Measurements from ENCODE around the gene CCDC192.

Gene CCDC192

DNA sequence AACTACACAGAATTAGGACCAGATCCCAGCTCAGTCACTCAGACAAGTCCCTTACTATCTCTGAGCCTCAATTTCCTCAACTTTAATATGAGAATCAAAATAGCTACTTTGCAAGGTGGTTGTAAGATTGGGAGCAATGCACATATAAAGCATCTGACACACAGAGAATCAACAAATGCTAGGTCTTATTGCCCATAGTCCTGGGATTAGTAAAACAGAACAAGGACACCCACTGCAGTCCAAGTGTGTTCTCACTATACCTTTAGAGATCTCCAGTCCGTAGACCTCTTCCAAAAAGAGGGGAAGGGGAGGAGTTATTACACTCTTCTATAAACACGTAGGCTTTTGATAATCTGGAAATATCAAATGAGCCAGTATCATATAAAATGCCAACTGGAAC is 190.0 kb downstream of the CCDC192 start:
- H3K14ac ChIP-seq (ENCODE audit: low read length in 2 of 2), result no peak overlapping the region
- no peaks in the 10 kb centered on the region for H3K27me3 ChIP-seq (ENCODE audit: control insufficient read depth in 1 of 2, insufficient read depth in 1 of 2, low read length in 2 of 2)
- no peaks in the 10 kb centered on the region for H3K9me3 ChIP-seq (ENCODE audit: control insufficient read depth, low read length)
- no peaks in the 10 kb centered on the region for H3K79me1 ChIP-seq (replicated peaks; ENCODE audit: low read length, poor library complexity, severe bottlenecking)
- H4K8ac ChIP-seq (ENCODE audit: low read length), result no peak overlapping the region
- H4K91ac ChIP-seq (ENCODE audit: low read length), result no peak overlapping the region
- H3K23ac ChIP-seq (ENCODE audit: low read length in 2 of 2), result no peak overlapping the region
- H3K4me3 ChIP-seq (ENCODE audit: insufficient read depth in 1 of 2, low read depth in 1 of 2, low read length in 2 of 2), result no peak overlapping the region
- no peak overlapping the region for H3K4me2 ChIP-seq (ENCODE audit: low read length, poor library complexity, severe bottlenecking)
- no peak overlapping the region for H2BK120ac ChIP-seq (ENCODE audit: low read depth, low read length)
- no peak overlapping the region for H3K18ac ChIP-seq (ENCODE audit: low read depth in 1 of 2, low read length in 2 of 2)
- H2AFZ ChIP-seq (ENCODE audit: low read depth, low read length), result no peak overlapping the region
- no CpG with 5 or more reads among the region's 2 CpGs for WGBS
- H2BK15ac ChIP-seq (ENCODE audit: low read depth, poor library complexity, severe bottlenecking), result no peak overlapping the region
- H2AK5ac ChIP-seq (ENCODE audit: low read length, severe bottlenecking), result no peak overlapping the region
- H3K4ac ChIP-seq (ENCODE audit: low read depth in 1 of 2, low read length in 2 of 2), result no peak overlapping the region
- peak overlapping the region; percentile 47 for H3K27ac ChIP-seq (ENCODE audit: low read length, poor library complexity, severe bottlenecking)
- H3K9ac ChIP-seq (ENCODE audit: low read length), result no peak overlapping the region
- H3K36me3 ChIP-seq (ENCODE audit: control insufficient read depth in 1 of 2, insufficient read depth in 2 of 2, low read depth in 1 of 2, low read length in 2 of 2), result no peaks in the 10 kb centered on the region
- no peaks in the 10 kb centered on the region for H3K4me1 ChIP-seq (ENCODE audit: control insufficient read depth, insufficient read depth, low read depth, low read length)
- no peak overlapping the region for H2BK5ac ChIP-seq (ENCODE audit: low read depth, low read length, poor library complexity, severe bottlenecking)
- no peak for DNase-seq
- no peak overlapping the region for H2BK12ac ChIP-seq (ENCODE audit: low read length in 2 of 2)

DNA sequence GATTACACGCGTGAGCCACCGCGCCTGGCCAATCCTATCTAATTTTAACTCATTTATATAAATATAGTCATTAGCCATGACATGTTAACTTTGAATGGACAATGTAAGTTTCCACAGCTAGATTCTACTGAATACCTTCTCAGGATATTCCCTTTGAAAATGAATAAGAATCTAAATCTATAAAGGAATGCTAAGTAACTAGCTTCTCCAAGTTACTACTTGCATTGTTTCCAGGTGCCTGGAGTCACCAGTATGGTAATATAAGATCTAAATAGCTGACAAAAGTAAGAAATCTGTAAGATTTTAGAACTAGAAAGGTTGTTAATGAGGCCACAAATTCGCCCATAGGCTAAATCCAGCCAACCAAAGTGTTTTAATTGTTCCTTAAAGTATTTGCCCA is 191.3 kb downstream of the CCDC192 start:
- Histone ChIP-seq H3K4ac (ENCODE audit: low read depth in 1 of 2, low read length in 2 of 2) (no peak overlapping the region), H4K8ac (ENCODE audit: low read length) (no peak overlapping the region), H3K27me3 (ENCODE audit: control insufficient read depth in 1 of 2, insufficient read depth in 1 of 2, low read length in 2 of 2) (no peaks in the 10 kb centered on the region), H2AFZ (ENCODE audit: low read depth, low read length) (no peak overlapping the region), H3K4me3 (ENCODE audit: insufficient read depth in 1 of 2, low read depth in 1 of 2, low read length in 2 of 2) (no peak overlapping the region), H3K14ac (ENCODE audit: low read length in 2 of 2) (no peak overlapping the region), H3K4me2 (ENCODE audit: low read length, poor library complexity, severe bottlenecking) (no peak overlapping the region), H3K23ac (ENCODE audit: low read length in 2 of 2) (no peak overlapping the region), H3K79me1 (replicated peaks; ENCODE audit: low read length, poor library complexity, severe bottlenecking) (no peaks in the 10 kb centered on the region), H2BK120ac (ENCODE audit: low read depth, low read length) (no peak overlapping the region), H3K9ac (ENCODE audit: low read length) (no peak overlapping the region), H3K36me3 (ENCODE audit: control insufficient read depth in 1 of 2, insufficient read depth in 2 of 2, low read depth in 1 of 2, low read length in 2 of 2) (no peaks in the 10 kb centered on the region), H3K9me3 (ENCODE audit: control insufficient read depth, low read length) (no peaks in the 10 kb centered on the region), H2BK5ac (ENCODE audit: low read depth, low read length, poor library complexity, severe bottlenecking) (no peak overlapping the region), H2BK15ac (ENCODE audit: low read depth, poor library complexity, severe bottlenecking) (no peak overlapping the region), H3K18ac (ENCODE audit: low read depth in 1 of 2, low read length in 2 of 2) (no peak overlapping the region), H2AK5ac (ENCODE audit: low read length, severe bottlenecking) (no peak overlapping the region), H3K27ac (ENCODE audit: low read length, poor library complexity, severe bottlenecking) (no peak overlapping the region), H2BK12ac (ENCODE audit: low read length in 2 of 2) (no peak overlapping the region), H4K91ac (ENCODE audit: low read length) (no peak overlapping the region), H3K4me1 (ENCODE audit: control insufficient read depth, insufficient read depth, low read depth, low read length) (no peaks in the 10 kb centered on the region)
- no peak for DNase-seq
- no CpG with 5 or more reads among the region's 5 CpGs for WGBS

DNA sequence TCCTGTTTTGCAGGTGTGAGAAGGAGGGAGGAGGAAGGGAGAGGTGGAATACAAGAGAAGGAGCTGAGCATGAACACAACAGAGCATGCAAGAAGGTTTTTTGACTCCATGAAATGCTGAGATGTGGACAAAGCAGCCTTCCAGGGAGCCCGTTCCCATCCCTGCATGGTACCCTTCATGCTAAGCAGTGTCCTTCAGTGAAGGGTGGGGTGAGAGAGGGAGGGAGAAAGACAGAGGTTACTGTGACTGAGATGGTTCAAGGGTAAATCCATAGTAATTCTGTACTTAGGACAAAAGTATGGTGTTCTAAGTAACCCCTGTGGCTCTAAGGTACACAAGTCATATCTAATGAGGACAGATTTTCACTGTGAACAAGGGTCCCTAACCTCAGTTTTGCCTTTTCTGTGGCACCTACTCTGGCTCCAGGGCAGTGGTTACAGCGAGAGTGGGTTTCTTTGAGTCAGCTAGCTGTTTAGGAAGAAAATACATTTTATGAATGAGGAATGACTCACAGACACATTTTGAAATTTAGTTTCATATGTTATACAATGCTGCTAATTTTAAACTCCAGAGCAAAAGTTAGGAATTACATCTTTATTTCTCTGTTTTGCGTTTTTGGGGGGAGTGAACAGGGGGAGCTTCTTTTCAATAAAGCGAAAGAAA is 195.5 kb downstream of the CCDC192 start:
- DNase-seq, result no peak
- H3K4me3 ChIP-seq (ENCODE audit: insufficient read depth in 1 of 2, low read depth in 1 of 2, low read length in 2 of 2), result no peak overlapping the region
- H3K36me3 ChIP-seq (ENCODE audit: control insufficient read depth in 1 of 2, insufficient read depth in 2 of 2, low read depth in 1 of 2, low read length in 2 of 2), result no peaks in the 10 kb centered on the region
- no peak overlapping the region for H4K91ac ChIP-seq (ENCODE audit: low read length)
- no peak overlapping the region for H2BK5ac ChIP-seq (ENCODE audit: low read depth, low read length, poor library complexity, severe bottlenecking)
- no peak overlapping the region for H4K8ac ChIP-seq (ENCODE audit: low read length)
- no peaks in the 10 kb centered on the region for H3K79me1 ChIP-seq (replicated peaks; ENCODE audit: low read length, poor library complexity, severe bottlenecking)
- H3K27me3 ChIP-seq (ENCODE audit: control insufficient read depth in 1 of 2, insufficient read depth in 1 of 2, low read length in 2 of 2), result no peaks in the 10 kb centered on the region
- H2AFZ ChIP-seq (ENCODE audit: low read depth, low read length), result no peak overlapping the region
- WGBS, result 93% methylated on average over 3 of the region's 4 CpGs
- H3K18ac ChIP-seq (ENCODE audit: low read depth in 1 of 2, low read length in 2 of 2), result no peak overlapping the region
- H3K9me3 ChIP-seq (ENCODE audit: control insufficient read depth, low read length), result no peaks in the 10 kb centered on the region
- no peak overlapping the region for H2AK5ac ChIP-seq (ENCODE audit: low read length, severe bottlenecking)
- no peak overlapping the region for H3K27ac ChIP-seq (ENCODE audit: low read length, poor library complexity, severe bottlenecking)
- no peak overlapping the region for H3K23ac ChIP-seq (ENCODE audit: low read length in 2 of 2)
- H2BK120ac ChIP-seq (ENCODE audit: low read depth, low read length), result no peak overlapping the region
- no peak overlapping the region for H2BK15ac ChIP-seq (ENCODE audit: low read depth, poor library complexity, severe bottlenecking)
- no peak overlapping the region for H3K9ac ChIP-seq (ENCODE audit: low read length)
- H3K4ac ChIP-seq (ENCODE audit: low read depth in 1 of 2, low read length in 2 of 2), result no peak overlapping the region
- no peak overlapping the region for H3K14ac ChIP-seq (ENCODE audit: low read length in 2 of 2)
- no peak overlapping the region for H2BK12ac ChIP-seq (ENCODE audit: low read length in 2 of 2)
- H3K4me1 ChIP-seq (ENCODE audit: control insufficient read depth, insufficient read depth, low read depth, low read length), result no peaks in the 10 kb centered on the region
- no peak overlapping the region for H3K4me2 ChIP-seq (ENCODE audit: low read length, poor library complexity, severe bottlenecking)

DNA sequence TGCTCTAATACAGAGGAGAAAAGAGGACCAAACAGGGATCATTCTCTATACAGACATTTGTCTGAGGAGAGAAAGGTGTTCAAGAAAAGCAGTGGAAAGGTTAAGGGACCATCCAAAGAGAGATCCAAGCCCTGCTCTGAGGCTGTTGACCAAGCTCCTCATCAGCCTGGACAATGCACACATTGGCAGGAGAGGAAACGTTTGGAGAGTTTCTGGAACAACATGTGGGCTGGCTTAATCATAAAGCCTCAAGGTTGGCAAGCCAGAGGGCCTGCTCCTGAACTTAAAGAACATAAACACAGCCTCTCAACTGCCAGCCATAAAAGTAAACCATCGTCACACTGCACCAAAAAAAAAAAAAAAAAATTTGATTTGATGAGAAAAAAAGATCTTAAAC is 196.0 kb downstream of the CCDC192 start:
- Histone ChIP-seq H3K36me3 (ENCODE audit: control insufficient read depth in 1 of 2, insufficient read depth in 2 of 2, low read depth in 1 of 2, low read length in 2 of 2) (no peaks in the 10 kb centered on the region), H3K9me3 (ENCODE audit: control insufficient read depth, low read length) (no peaks in the 10 kb centered on the region), H2BK12ac (ENCODE audit: low read length in 2 of 2) (no peak overlapping the region), H3K27me3 (ENCODE audit: control insufficient read depth in 1 of 2, insufficient read depth in 1 of 2, low read length in 2 of 2) (no peaks in the 10 kb centered on the region), H2BK15ac (ENCODE audit: low read depth, poor library complexity, severe bottlenecking) (no peak overlapping the region), H3K4me2 (ENCODE audit: low read length, poor library complexity, severe bottlenecking) (no peak overlapping the region), H4K8ac (ENCODE audit: low read length) (no peak overlapping the region), H3K23ac (ENCODE audit: low read length in 2 of 2) (no peak overlapping the region), H3K4me1 (ENCODE audit: control insufficient read depth, insufficient read depth, low read depth, low read length) (no peaks in the 10 kb centered on the region), H2BK120ac (ENCODE audit: low read depth, low read length) (no peak overlapping the region), H3K14ac (ENCODE audit: low read length in 2 of 2) (no peak overlapping the region), H3K4me3 (ENCODE audit: insufficient read depth in 1 of 2, low read depth in 1 of 2, low read length in 2 of 2) (no peak overlapping the region), H3K79me1 (replicated peaks; ENCODE audit: low read length, poor library complexity, severe bottlenecking) (no peaks in the 10 kb centered on the region), H3K9ac (ENCODE audit: low read length) (no peak overlapping the region), H4K91ac (ENCODE audit: low read length) (no peak overlapping the region), H2BK5ac (ENCODE audit: low read depth, low read length, poor library complexity, severe bottlenecking) (no peak overlapping the region), H3K18ac (ENCODE audit: low read depth in 1 of 2, low read length in 2 of 2) (no peak overlapping the region), H2AK5ac (ENCODE audit: low read length, severe bottlenecking) (no peak overlapping the region), H3K4ac (ENCODE audit: low read depth in 1 of 2, low read length in 2 of 2) (no peak overlapping the region), H2AFZ (ENCODE audit: low read depth, low read length) (no peak overlapping the region), H3K27ac (ENCODE audit: low read length, poor library complexity, severe bottlenecking) (no peak overlapping the region)
- WGBS, result 0% methylated on average over 1 of the region's 2 CpGs
- no peak for DNase-seq

Data from mesenchymal stem cell (in vitro differentiated cells and primary cell).